NB4 (cell line): ENCODE results near the gene MCM5.

Experiments
- MAX ChIP-seq: IDR thresholded peaks from 2 replicates; pipeline ENCODE4 v1.6.1; 2011; ENCODE audit warnings: low read depth, low read length
- TF ChIP-seq, protein P1 (sequence below): IDR thresholded peaks from one replicate; pipeline ENCODE4 v1.5.1; 2012; ENCODE audit warnings: low read depth, low read length

- TF ChIP-seq, protein P1, sequence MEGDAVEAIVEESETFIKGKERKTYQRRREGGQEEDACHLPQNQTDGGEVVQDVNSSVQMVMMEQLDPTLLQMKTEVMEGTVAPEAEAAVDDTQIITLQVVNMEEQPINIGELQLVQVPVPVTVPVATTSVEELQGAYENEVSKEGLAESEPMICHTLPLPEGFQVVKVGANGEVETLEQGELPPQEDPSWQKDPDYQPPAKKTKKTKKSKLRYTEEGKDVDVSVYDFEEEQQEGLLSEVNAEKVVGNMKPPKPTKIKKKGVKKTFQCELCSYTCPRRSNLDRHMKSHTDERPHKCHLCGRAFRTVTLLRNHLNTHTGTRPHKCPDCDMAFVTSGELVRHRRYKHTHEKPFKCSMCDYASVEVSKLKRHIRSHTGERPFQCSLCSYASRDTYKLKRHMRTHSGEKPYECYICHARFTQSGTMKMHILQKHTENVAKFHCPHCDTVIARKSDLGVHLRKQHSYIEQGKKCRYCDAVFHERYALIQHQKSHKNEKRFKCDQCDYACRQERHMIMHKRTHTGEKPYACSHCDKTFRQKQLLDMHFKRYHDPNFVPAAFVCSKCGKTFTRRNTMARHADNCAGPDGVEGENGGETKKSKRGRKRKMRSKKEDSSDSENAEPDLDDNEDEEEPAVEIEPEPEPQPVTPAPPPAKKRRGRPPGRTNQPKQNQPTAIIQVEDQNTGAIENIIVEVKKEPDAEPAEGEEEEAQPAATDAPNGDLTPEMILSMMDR: no peak
- TF ChIP-seq MAX: no peak
Measured at GRCh38 chr22:35424081-35424480, 24.1 kb downstream of the MCM5 start.
